HCT116 (cell line): ENCODE data around the gene TSC22D1.

Source experiments
- CTCF ChIP-seq, 3 experiments: fragments of 200-600 bp in 1 of 3; sonication (generic) in 1 of 3; IDR thresholded peaks in 2 of 3; conservative IDR thresholded peaks in 1 of 3; 2 replicates each; pipeline ENCODE4 v1.5.1; 2012 to 2017; ENCODE audit warnings: low read depth in 2 of 3, low read length in 2 of 3, antibody characterized with exemption in 1 of 3, borderline replicate concordance in 1 of 3, control low read depth in 1 of 3, mild to moderate bottlenecking in 1 of 3, mixed read lengths in 1 of 3, mixed run types in 1 of 3, moderate library complexity in 1 of 3; ENCODE audit not compliant: insufficient read depth in 1 of 3
- EZH2phosphoT487 ChIP-seq: fragments of 200-600 bp; IDR thresholded peaks from 2 replicates; pipeline ENCODE4 v1.6.1; 2018; ENCODE audit warnings: antibody characterized with exemption, borderline replicate concordance

GRCh38 chr13:44396701-44397580 lies 179.2 kb downstream of the TSC22D1 start:
- no peak for TF ChIP-seq CTCF (IDR thresholded peaks at IDR 0.05 in 2 of 3, conservative IDR thresholded peaks at IDR 0.05 in 1 of 3; ENCODE audit: borderline replicate concordance in 1 of 3, insufficient read depth in 1 of 3, low read depth in 2 of 3, low read length in 2 of 3)
- no peak for TF ChIP-seq EZH2phosphoT487
